OCI-LY7 (cell line): Measurements from ENCODE around the gene FAM114A1. TPM values are rescaled to one million over a fixed set of nuclear protein-coding genes. Genes with fewer than 3 reads are reported as not detected.

Experiments
- BruUV-seq: library from RNA; stranded (reverse); fragments of 400-500 nt; replicated peaks from 2 replicates; lab custom pipeline; 2021; lab: Mats Ljungman, UMichigan
- CTCF ChIA-PET: fragments of 300-600 bp; sonication (Branson Sonifier 250); formaldehyde crosslinking; loops from one replicate; lab custom pipeline; 2022; ENCODE audit warnings: antibody characterized with exemption; ENCODE audit not compliant: unreplicated experiment; lab: Charles Lee
- POLR2A ChIA-PET: fragments of 300-600 bp; sonication (Branson Sonifier 250); formaldehyde crosslinking; loops from one replicate; lab custom pipeline; 2022; ENCODE audit warnings: antibody characterized with exemption; lab: Charles Lee
- DNase-seq: peaks from one replicate; pipeline ENCODE4 v3.0.0-alpha.2; 2015; ENCODE audit warnings: low spot score
- H2AFZ ChIP-seq: fragments of 200-600 bp; sonication (generic), shearing (Covaris generic); 2 replicates; pipeline ENCODE4 v1.6.1; 2014; ENCODE audit warnings: mild to moderate bottlenecking, antibody characterized with exemption, low read length, moderate library complexity
- H3K27ac ChIP-seq: fragments of 200-600 bp; sonication (generic); 2 replicates; pipeline ENCODE4 v1.5.1; 2014; ENCODE audit warnings: mixed run types, low read depth, mild to moderate bottlenecking, moderate library complexity, low read length, inconsistent platforms; ENCODE audit not compliant: poor library complexity, severe bottlenecking
- H3K36me3 ChIP-seq: fragments of 200-600 bp; sonication (generic); 2 replicates; pipeline ENCODE4 v1.6.1; 2014; ENCODE audit warnings: mild to moderate bottlenecking, antibody characterized with exemption, low read length, moderate library complexity, mixed read lengths; ENCODE audit not compliant: insufficient read depth
- H3K4me1 ChIP-seq: fragments of 200-600 bp; sonication (generic); 2 replicates; pipeline ENCODE4 v1.5.1; 2014; ENCODE audit warnings: mild to moderate bottlenecking, low read length; ENCODE audit not compliant: insufficient read depth, poor library complexity, severe bottlenecking
- H3K4me2 ChIP-seq: fragments of 200-600 bp; sonication (generic); 2 replicates; pipeline ENCODE4 v1.6.1; 2014; ENCODE audit warnings: mild to moderate bottlenecking, low read length
- H3K4me3 ChIP-seq: fragments of 200-600 bp; sonication (generic); 2 replicates; pipeline ENCODE4 v1.5.1; 2014; ENCODE audit warnings: mild to moderate bottlenecking, low read depth, low read length; ENCODE audit not compliant: poor library complexity, severe bottlenecking
- H3K79me2 ChIP-seq: fragments of 200-600 bp; sonication (generic); 2 replicates; pipeline ENCODE4 v1.6.1; 2016; ENCODE audit warnings: low read depth, mild to moderate bottlenecking, low read length, moderate library complexity, mixed read lengths; ENCODE audit not compliant: insufficient read depth
- H3K9me2 ChIP-seq: fragments of 200-600 bp; sonication (generic); 2 replicates; pipeline ENCODE4 v1.6.1; 2016; ENCODE audit warnings: mild to moderate bottlenecking, low read length, mixed read lengths; ENCODE audit not compliant: insufficient read depth
- H3K9me3 ChIP-seq: fragments of 200-600 bp; sonication (generic); 2 replicates; pipeline ENCODE4 v1.6.1; 2014; ENCODE audit warnings: mild to moderate bottlenecking, mixed run types, low read length, mixed read lengths
- H4K20me1 ChIP-seq: fragments of 200-600 bp; sonication (generic); 2 replicates; pipeline ENCODE4 v1.6.1; 2014; ENCODE audit warnings: mild to moderate bottlenecking, antibody characterized with exemption, low read length, moderate library complexity, mixed read lengths; ENCODE audit not compliant: insufficient read depth
- EZH2phosphoT487 ChIP-seq: fragments of 200-600 bp; sonication (generic); IDR thresholded peaks from 2 replicates; pipeline ENCODE4 v1.6.1; 2018; ENCODE audit warnings: low read depth, borderline replicate concordance, mild to moderate bottlenecking, mixed run types, antibody characterized with exemption, low read length, moderate library complexity, mixed read lengths
- intact Hi-C: fragments of 100-400 bp; cut with micrococcal nuclease; formaldehyde crosslinking; loops from one replicate; pipeline ENCODE4 v1.10.0; 2022; ENCODE audit not compliant: unreplicated experiment
- total RNA-seq, 2 experiments: library from RNA; depleted of rRNA in 1 of 2; stranded (reverse); fragments of >200 nt in 1 of 2; shearing (Covaris generic) in 1 of 2; gene quantifications; 2 replicates each; pipeline ENCODE4 v1.2.3, GENCODE V29; 2014 to 2022
- TF ChIP-seq, protein P1 (sequence below): fragments of 200-600 bp; sonication (generic); conservative IDR thresholded peaks from 2 replicates; pipeline ENCODE4 v1.5.1; 2014; ENCODE audit warnings: mild to moderate bottlenecking, antibody characterized with exemption, low read length, moderate library complexity, mixed read lengths

Gene FAM114A1
- total RNA-seq, 2 experiments from 2014 or later: not detected

DNA sequence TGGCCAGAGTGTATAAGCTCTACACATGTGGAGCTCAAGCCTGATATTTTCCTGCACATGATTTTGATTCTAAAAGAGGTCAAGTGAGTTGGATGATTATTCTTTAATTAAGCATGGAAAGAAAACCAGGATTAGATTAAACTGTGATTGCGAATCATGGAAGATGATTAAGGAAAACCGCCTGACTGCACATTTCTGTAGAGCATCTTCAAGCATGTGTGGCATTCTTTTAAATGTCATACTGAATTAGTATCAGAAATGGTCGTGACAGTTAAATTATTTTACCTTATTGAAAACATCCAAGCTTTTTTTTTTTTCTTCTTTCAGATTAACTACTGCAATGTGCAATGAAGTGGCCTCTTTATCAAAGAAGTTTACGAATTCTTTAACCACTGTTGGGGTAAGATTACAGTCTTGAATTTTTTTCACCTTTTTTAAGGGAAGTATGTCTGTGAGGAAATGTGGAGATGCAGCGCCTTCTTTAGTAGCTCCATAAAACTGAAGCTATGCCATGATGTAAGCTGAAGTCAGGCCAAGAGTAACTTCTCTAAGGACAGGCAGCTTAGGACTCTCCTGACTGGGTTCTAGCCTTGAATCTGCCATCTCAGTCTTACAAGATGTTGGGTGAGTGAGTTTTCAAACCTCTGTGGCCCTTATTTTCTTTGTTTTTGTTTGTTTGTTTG, 67.9 kb downstream of the FAM114A1 start:
- Histone ChIP-seq H3K36me3 (no peaks in the 10 kb centered on the region), H4K20me1 (no peaks in the 10 kb centered on the region), H3K79me2 (no peaks in the 10 kb centered on the region), H3K4me1 (no peaks in the 10 kb centered on the region), H3K27ac (no peak overlapping the region), H3K9me3 (no peaks in the 10 kb centered on the region), H2AFZ (no peak overlapping the region), H3K4me2 (no peak overlapping the region), H3K4me3 (no peak overlapping the region), H3K9me2 (no peaks in the 10 kb centered on the region)
- ChIA-PET POLR2A (interaction anchor here (0.5 to 1.7 kb wide), 6 partner anchors 8 to 1058 kb away, joined by 3 to 5 read pairs (median 4); no protein-coding TSS in a partner anchor), CTCF (no interaction called here)
- no TSS peak for BruUV-seq
- TF ChIP-seq EZH2phosphoT487: no peak
- TF ChIP-seq, protein P1, sequence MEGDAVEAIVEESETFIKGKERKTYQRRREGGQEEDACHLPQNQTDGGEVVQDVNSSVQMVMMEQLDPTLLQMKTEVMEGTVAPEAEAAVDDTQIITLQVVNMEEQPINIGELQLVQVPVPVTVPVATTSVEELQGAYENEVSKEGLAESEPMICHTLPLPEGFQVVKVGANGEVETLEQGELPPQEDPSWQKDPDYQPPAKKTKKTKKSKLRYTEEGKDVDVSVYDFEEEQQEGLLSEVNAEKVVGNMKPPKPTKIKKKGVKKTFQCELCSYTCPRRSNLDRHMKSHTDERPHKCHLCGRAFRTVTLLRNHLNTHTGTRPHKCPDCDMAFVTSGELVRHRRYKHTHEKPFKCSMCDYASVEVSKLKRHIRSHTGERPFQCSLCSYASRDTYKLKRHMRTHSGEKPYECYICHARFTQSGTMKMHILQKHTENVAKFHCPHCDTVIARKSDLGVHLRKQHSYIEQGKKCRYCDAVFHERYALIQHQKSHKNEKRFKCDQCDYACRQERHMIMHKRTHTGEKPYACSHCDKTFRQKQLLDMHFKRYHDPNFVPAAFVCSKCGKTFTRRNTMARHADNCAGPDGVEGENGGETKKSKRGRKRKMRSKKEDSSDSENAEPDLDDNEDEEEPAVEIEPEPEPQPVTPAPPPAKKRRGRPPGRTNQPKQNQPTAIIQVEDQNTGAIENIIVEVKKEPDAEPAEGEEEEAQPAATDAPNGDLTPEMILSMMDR: no peak
- intact Hi-C loops: no loop called here
- no peak for DNase-seq

GRCh38 chr4:38939165-38939564, 71.6 kb downstream of the FAM114A1 start:
- intact Hi-C loops: no loop called here
- no peak overlapping the region for H3K27ac ChIP-seq

More at GRCh38 chr4:38939165-38939564, 71.6 kb downstream of the FAM114A1 start:
- Histone ChIP-seq H3K79me2 (no peaks in the 10 kb centered on the region), H3K4me1 (no peaks in the 10 kb centered on the region), H2AFZ (no peak overlapping the region), H3K9me2 (no peaks in the 10 kb centered on the region), H3K36me3 (no peaks in the 10 kb centered on the region), H4K20me1 (no peaks in the 10 kb centered on the region), H3K4me2 (no peak overlapping the region), H3K4me3 (no peak overlapping the region), H3K9me3 (no peaks in the 10 kb centered on the region)
- POLR2A ChIA-PET: interaction anchor here (0.7 kb wide), 1 partner anchor 173 kb away, joined by 4 read pairs; no protein-coding TSS in a partner anchor
- CTCF ChIA-PET: no interaction called here
- BruUV-seq: no TSS peak
- DNase-seq: no peak
- no peak for TF ChIP-seq EZH2phosphoT487
- TF ChIP-seq, protein P1: no peak
